Breast epithelium (tissue), 4 donors: ENCODE results near the gene MAML3. TPM values are rescaled to one million over a fixed set of nuclear protein-coding genes. Genes with fewer than 3 reads are reported as not detected.

ENCODE experiments used
- DNase-seq, 2 donors: peaks; one replicate each; pipeline ENCODE4 v3.0.0-alpha.2; 2019; ENCODE audit warnings: low spot score in 2 of 2
- H3K27ac ChIP-seq, 2 donors: fragments of 200-600 bp; sonication (generic) in 1 of 2; one replicate each; pipeline ENCODE4 v1.5.1; 2016 to 2019; ENCODE audit warnings: mild to moderate bottlenecking in 1 of 2
- H3K27me3 ChIP-seq, 2 donors: fragments of 200-600 bp; sonication (generic) in 1 of 2; one replicate each; pipeline versions ENCODE4 v1.5.1 to v1.6.0; 2017 to 2019; ENCODE audit warnings: control low read depth in 1 of 2, mild to moderate bottlenecking in 1 of 2
- H3K36me3 ChIP-seq: fragments of 200-600 bp; one replicate; pipeline ENCODE4 v1.5.1; 2019
- H3K4me1 ChIP-seq, 2 donors: fragments of 200-600 bp; sonication (generic); one replicate each; pipeline ENCODE4 v1.5.1; 2016 to 2019; ENCODE audit warnings: control low read depth in 1 of 2
- H3K4me3 ChIP-seq, 3 donors: fragments of 200-600 bp; sonication (generic); 1 replicate in 2 of 3; 2 replicates in 1 of 3; pipeline ENCODE4 v1.5.1; 2016 to 2019; ENCODE audit warnings: mild to moderate bottlenecking in 3 of 3, moderate library complexity in 2 of 3
- H3K9me3 ChIP-seq, 2 donors: fragments of 200-600 bp; sonication (generic) in 1 of 2; one replicate each; pipeline ENCODE4 v1.5.1; 2016 to 2019; ENCODE audit warnings: control low read depth in 1 of 2
- POLR2A ChIP-seq: fragments of 450-650 bp; IDR thresholded peaks from one replicate; pipeline ENCODE4 v1.6.1; 2016; ENCODE audit warnings: antibody characterized with exemption, mild to moderate bottlenecking, moderate library complexity
- POLR2AphosphoS5 ChIP-seq, 3 donors: sonication (generic); formaldehyde crosslinking; IDR thresholded peaks; one replicate each; pipeline ENCODE4 v1.6.1; 2017; ENCODE audit warnings: antibody characterized with exemption in 3 of 3
- intact Hi-C: fragments of 100-400 bp; cut with DNase I; formaldehyde crosslinking; loops from one replicate; pipeline ENCODE4 v1.15.1; 2023; ENCODE audit warnings: low total_unique reads
- total RNA-seq, 3 donors: library from RNA; depleted of rRNA; stranded (reverse); fragments of >200 nt; gene quantifications; one replicate each; pipeline ENCODE4 v1.1.0, GENCODE V29; 2016
- TF ChIP-seq, protein P1 (sequence below), 3 donors: fragments of 450-650 bp; IDR thresholded peaks; one replicate each; pipeline ENCODE4 v1.5.1; 2016 to 2017; ENCODE audit warnings: antibody characterized with exemption in 3 of 3, mild to moderate bottlenecking in 3 of 3, moderate library complexity in 3 of 3

MAML3 gene
- total RNA-seq, 3 donors from 2014 or later: 5.0 to 16.8 (median 11.1) TPM

DNA sequence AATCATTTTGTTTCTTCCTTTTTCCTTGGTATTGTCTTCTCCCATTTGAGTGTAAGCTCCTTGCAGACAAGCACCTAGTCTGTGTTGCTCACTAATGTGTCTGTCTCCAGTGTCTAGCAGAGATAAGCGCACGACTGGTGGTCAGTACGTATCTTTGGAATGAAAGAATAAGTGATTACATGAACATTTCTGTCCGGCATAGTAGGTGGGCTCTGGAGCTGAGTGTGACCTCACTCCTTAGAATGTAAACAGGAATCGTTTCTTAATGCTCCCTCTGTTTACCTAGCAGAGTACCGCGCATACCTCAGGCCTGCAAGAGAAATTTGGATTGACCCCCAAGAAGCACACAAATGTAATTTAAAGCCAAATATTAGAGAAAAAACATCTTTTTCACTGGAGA is 235.4 kb downstream of the MAML3 start:
- no peak overlapping the region for H3K4me3 ChIP-seq
- peak overlapping the region; percentile 75 to 85 for H3K27ac ChIP-seq
- intact Hi-C loops: no loop called here
- peaks cover 0 to 10% of the 10 kb centered on the region in 2 donors for H3K4me1 ChIP-seq
- H3K27me3 ChIP-seq: no peaks in the 10 kb centered on the region
- no peaks in the 10 kb centered on the region for H3K36me3 ChIP-seq
- no peaks in the 10 kb centered on the region for H3K9me3 ChIP-seq
- DNase-seq: no peak
- TF ChIP-seq POLR2A (no peak), POLR2AphosphoS5 (IDR thresholded peaks at IDR 0.05) (no peak)
- TF ChIP-seq, protein P1, sequence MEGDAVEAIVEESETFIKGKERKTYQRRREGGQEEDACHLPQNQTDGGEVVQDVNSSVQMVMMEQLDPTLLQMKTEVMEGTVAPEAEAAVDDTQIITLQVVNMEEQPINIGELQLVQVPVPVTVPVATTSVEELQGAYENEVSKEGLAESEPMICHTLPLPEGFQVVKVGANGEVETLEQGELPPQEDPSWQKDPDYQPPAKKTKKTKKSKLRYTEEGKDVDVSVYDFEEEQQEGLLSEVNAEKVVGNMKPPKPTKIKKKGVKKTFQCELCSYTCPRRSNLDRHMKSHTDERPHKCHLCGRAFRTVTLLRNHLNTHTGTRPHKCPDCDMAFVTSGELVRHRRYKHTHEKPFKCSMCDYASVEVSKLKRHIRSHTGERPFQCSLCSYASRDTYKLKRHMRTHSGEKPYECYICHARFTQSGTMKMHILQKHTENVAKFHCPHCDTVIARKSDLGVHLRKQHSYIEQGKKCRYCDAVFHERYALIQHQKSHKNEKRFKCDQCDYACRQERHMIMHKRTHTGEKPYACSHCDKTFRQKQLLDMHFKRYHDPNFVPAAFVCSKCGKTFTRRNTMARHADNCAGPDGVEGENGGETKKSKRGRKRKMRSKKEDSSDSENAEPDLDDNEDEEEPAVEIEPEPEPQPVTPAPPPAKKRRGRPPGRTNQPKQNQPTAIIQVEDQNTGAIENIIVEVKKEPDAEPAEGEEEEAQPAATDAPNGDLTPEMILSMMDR (IDR thresholded peaks at IDR 0.05): no peak

DNA sequence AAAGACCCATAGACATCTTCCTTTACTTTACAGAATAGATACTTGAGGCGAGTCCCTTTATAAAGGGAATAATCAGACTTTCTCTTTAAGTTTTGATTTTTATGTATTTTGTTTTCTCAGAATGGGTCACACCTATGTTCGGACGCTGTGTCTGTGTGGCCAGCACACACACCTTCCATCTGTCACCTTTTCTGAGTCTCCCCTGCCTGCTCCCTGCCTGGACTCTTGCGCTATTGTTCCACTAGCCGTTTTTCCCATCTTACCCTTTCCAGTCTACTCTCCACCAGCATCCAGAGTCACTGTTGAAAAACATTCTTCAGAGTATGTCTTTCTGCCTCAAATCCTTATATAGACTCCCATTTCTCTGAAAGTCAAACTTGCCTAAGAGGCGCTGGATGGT is 236.1 kb downstream of the MAML3 start:
- Histone ChIP-seq H3K4me3 (no peak overlapping the region), H3K9me3 (no peaks in the 10 kb centered on the region), H3K27me3 (no peaks in the 10 kb centered on the region), H3K36me3 (no peaks in the 10 kb centered on the region), H3K4me1 (peaks cover 0 to 17% of the 10 kb centered on the region in 2 donors), H3K27ac (peak overlapping the region; percentile 75 to 85)
- intact Hi-C loops: no loop called here
- TF ChIP-seq POLR2A (no peak), POLR2AphosphoS5 (IDR thresholded peaks at IDR 0.05) (no peak)
- TF ChIP-seq, protein P1 (IDR thresholded peaks at IDR 0.05): no peak
- DNase-seq: no peak

DNA sequence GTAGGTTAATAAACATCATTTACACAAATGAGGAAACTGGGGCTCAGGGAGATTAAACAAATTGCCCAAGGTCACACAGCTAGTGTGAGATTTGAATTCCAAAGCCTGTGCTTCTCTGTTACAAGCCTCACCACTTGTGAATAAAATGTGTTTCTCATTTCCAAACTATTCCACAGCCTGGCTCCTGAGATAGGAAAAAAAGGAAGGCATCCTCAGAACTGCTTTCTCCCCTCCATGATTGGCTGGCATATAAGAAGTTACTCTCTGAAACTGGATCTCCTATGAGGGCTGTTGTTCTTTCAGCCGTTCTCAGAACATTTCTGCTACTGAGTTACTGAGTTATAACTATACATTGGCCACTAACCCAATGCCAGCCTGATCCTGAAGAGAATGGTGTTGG is 237.9 kb downstream of the MAML3 start:
- Histone ChIP-seq H3K36me3 (no peaks in the 10 kb centered on the region), H3K9me3 (no peaks in the 10 kb centered on the region), H3K4me3 (no peak overlapping the region), H3K27me3 (no peaks in the 10 kb centered on the region), H3K27ac (peak overlapping the region; percentile 41 to 48), H3K4me1 (peaks cover 0 to 23% of the 10 kb centered on the region in 2 donors)
- TF ChIP-seq, protein P1 (IDR thresholded peaks at IDR 0.05): no peak
- TF ChIP-seq POLR2AphosphoS5 (IDR thresholded peaks at IDR 0.05) (no peak), POLR2A (no peak)
- no peak for DNase-seq
- intact Hi-C loops: no loop called here

DNA sequence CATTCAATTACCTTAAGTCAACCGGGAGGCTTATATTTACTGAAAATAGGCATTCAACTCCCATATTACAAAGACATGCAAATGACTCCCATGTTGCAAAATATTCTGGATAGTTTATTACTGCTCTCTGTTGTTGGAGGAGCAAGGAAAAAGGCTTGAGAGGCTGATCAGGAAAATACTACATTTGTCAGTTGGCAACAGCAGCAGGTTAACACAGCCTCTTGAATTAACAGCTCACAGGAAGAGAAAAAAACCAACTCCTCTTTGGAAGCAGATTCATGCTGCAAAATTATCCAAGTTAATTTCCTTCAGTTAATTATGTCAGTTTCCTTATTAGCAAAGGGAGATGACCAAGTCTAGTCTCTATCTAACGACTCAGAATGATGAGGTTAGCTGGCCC is 238.9 kb downstream of the MAML3 start:
- H3K36me3 ChIP-seq: no peaks in the 10 kb centered on the region
- H3K4me1 ChIP-seq: peaks cover 0 to 19% of the 10 kb centered on the region in 2 donors
- H3K27ac ChIP-seq: peak overlapping the region; percentile 41 to 54
- intact Hi-C loops: no loop called here
- H3K27me3 ChIP-seq: no peaks in the 10 kb centered on the region
- no peaks in the 10 kb centered on the region for H3K9me3 ChIP-seq
- TF ChIP-seq, protein P1 (IDR thresholded peaks at IDR 0.05): no peak
- TF ChIP-seq POLR2AphosphoS5 (IDR thresholded peaks at IDR 0.05) (no peak), POLR2A (no peak)
- DNase-seq: no peak
- H3K4me3 ChIP-seq: no peak overlapping the region

DNA sequence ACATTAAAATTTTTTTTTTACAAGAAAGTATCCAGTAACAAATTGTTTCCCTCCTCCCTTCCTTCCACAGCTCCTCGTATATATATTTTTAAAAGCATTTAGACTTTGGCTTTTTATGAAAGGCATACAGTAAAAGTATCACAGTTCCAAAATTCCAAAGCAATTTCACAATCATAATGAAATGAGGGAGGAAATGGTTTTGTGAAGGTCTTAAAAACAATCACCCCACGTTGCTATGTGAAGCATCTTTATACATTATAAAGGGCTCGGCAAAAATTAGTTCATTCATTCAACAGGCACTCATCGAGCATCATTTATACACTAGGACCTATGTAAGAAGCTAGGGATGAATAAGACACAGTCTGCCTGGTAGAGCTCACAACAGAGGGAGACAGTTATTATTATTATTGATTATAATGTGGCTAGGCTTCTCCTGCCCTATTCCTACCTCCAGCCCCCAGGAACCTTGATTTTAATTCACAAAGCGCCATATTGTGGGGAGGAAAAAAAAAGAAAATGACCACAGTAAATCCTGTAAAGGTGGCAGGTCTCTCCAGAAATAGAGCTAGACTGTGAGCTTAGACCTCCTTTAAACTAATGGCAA is 239.9 kb downstream of the MAML3 start:
- Histone ChIP-seq H3K27me3 (no peaks in the 10 kb centered on the region), H3K4me3 (no peak overlapping the region), H3K9me3 (no peaks in the 10 kb centered on the region), H3K27ac (peak overlapping the region; percentile 54), H3K4me1 (peaks cover 0 to 15% of the 10 kb centered on the region in 2 donors), H3K36me3 (no peaks in the 10 kb centered on the region)
- DNase-seq: no peak
- TF ChIP-seq POLR2A (no peak), POLR2AphosphoS5 (IDR thresholded peaks at IDR 0.05) (no peak)
- intact Hi-C loops: no loop called here
